IMR-90 (cell line): Measurements from ENCODE around the gene PLA2G2C. TPM values are rescaled to one million over a fixed set of nuclear protein-coding genes. Genes with fewer than 3 reads are reported as not detected.

Experiments used
- ATAC-seq: fragments of 200-7000 bp; cut with Tn5 transposase; 2 replicates; pipeline ENCODE4 v1.9.1; 2020; ENCODE audit warnings: low read depth, mild to moderate bottlenecking, moderate library complexity
- BruUV-seq: library from RNA; stranded (reverse); fragments of 400-500 nt; replicated peaks from 2 replicates; lab custom pipeline; 2021; lab: Mats Ljungman, UMichigan
- CTCF ChIA-PET: fragments of 300-600 bp; formaldehyde crosslinking; extraction: SDS; loops from one replicate; lab custom pipeline; 2021; ENCODE audit warnings: antibody characterized with exemption; lab: Yijun Ruan, JAX
- POLR2A ChIA-PET: fragments of 300-600 bp; sonication (Branson Sonifier 250); formaldehyde crosslinking; loops from one replicate; lab custom pipeline; 2022; ENCODE audit warnings: antibody characterized with exemption; ENCODE audit not compliant: unreplicated experiment; lab: Charles Lee
- DNase-seq: peaks from one replicate; pipeline ENCODE4 v3.0.0; 2013
- H2AFZ ChIP-seq: replicated peaks from 2 replicates; pipeline ENCODE3; 2013; ENCODE audit warnings: low read length, mild to moderate bottlenecking; ENCODE audit not compliant: poor library complexity
- H2AK5ac ChIP-seq: 2 replicates; pipeline ENCODE4 v1.6.1; 2013; ENCODE audit warnings: low read depth, low read length, inconsistent platforms
- H2AK9ac ChIP-seq: replicated peaks from 2 replicates; pipeline ENCODE3; 2013; ENCODE audit warnings: mild to moderate bottlenecking, low read depth, low read length, moderate library complexity; ENCODE audit not compliant: poor library complexity
- H2BK120ac ChIP-seq: 2 replicates; pipeline ENCODE4 v1.6.1; 2013; ENCODE audit warnings: low read depth, low read length, inconsistent platforms
- H2BK15ac ChIP-seq: 3 replicates; pipeline ENCODE4 v1.6.1; 2013; ENCODE audit warnings: low read depth, low read length, inconsistent platforms
- H2BK20ac ChIP-seq: 2 replicates; pipeline ENCODE4 v1.6.1; 2013; ENCODE audit warnings: low read depth, mild to moderate bottlenecking, inconsistent platforms, low read length, moderate library complexity
- H2BK5ac ChIP-seq: 2 replicates; pipeline ENCODE4 v1.6.1; 2013; ENCODE audit warnings: mild to moderate bottlenecking, low read depth, low read length, inconsistent platforms; ENCODE audit not compliant: poor library complexity, severe bottlenecking
- H3K14ac ChIP-seq: replicated peaks from 2 replicates; pipeline ENCODE4 v1.6.1; 2013; ENCODE audit warnings: low read depth, low read length, inconsistent platforms
- H3K18ac ChIP-seq: 2 replicates; pipeline ENCODE4 v1.6.1; 2013; ENCODE audit warnings: low read depth, low read length, control low read depth
- H3K23ac ChIP-seq: 2 replicates; pipeline ENCODE4 v1.6.1; 2013; ENCODE audit warnings: low read depth, low read length, inconsistent platforms
- H3K27ac ChIP-seq: 2 replicates; pipeline ENCODE4 v1.5.1; 2013; ENCODE audit warnings: mild to moderate bottlenecking, control low read depth, low read length; ENCODE audit not compliant: insufficient read depth
- H3K27me3 ChIP-seq: 2 replicates; pipeline ENCODE4 v1.6.1; 2013; ENCODE audit warnings: low read length; ENCODE audit not compliant: control insufficient read depth, insufficient read depth
- H3K36me3 ChIP-seq: 2 replicates; pipeline ENCODE4 v1.6.1; 2013; ENCODE audit warnings: low read length, mixed read lengths; ENCODE audit not compliant: control insufficient read depth, insufficient read depth
- H3K4ac ChIP-seq: 2 replicates; pipeline ENCODE4 v1.6.1; 2013; ENCODE audit warnings: low read depth, low read length, inconsistent platforms
- H3K4me1 ChIP-seq: 2 replicates; pipeline ENCODE4 v1.6.1; 2013; ENCODE audit warnings: low read length, mixed read lengths; ENCODE audit not compliant: control insufficient read depth, insufficient read depth
- H3K4me2 ChIP-seq: 2 replicates; pipeline ENCODE4 v1.6.1; 2013; ENCODE audit warnings: low read depth, mild to moderate bottlenecking, control low read depth, low read length, moderate library complexity
- H3K4me3 ChIP-seq: 2 replicates; pipeline ENCODE4 v1.5.1; 2013; ENCODE audit warnings: low read depth, mild to moderate bottlenecking, control low read depth, low read length, moderate library complexity; ENCODE audit not compliant: insufficient read depth
- H3K56ac ChIP-seq: 2 replicates; pipeline ENCODE4 v1.6.1; 2013; ENCODE audit warnings: low read length, inconsistent platforms; ENCODE audit not compliant: insufficient read depth; ENCODE audit errors: extremely low read depth
- H3K79me1 ChIP-seq, 2 experiments: 2 replicates each; pipeline ENCODE4 v1.6.1; 2013; ENCODE audit warnings: low read length in 2 of 2, inconsistent platforms in 1 of 2, low read depth in 1 of 2
- H3K9ac ChIP-seq: 2 replicates; pipeline ENCODE4 v1.6.1; 2013; ENCODE audit warnings: low read depth, low read length, control low read depth
- H3K9me1 ChIP-seq: 2 replicates; pipeline ENCODE4 v1.6.1; 2013; ENCODE audit warnings: low read length, inconsistent platforms; ENCODE audit not compliant: insufficient read depth
- H3K9me3 ChIP-seq: 2 replicates; pipeline ENCODE4 v1.6.1; 2013; ENCODE audit warnings: low read length; ENCODE audit not compliant: control insufficient read depth, insufficient read depth
- H4K20me1 ChIP-seq: 2 replicates; pipeline ENCODE4 v1.6.1; 2013; ENCODE audit warnings: low read length, inconsistent platforms; ENCODE audit not compliant: insufficient read depth
- H4K5ac ChIP-seq: 2 replicates; pipeline ENCODE4 v1.6.1; 2013; ENCODE audit warnings: mild to moderate bottlenecking, low read depth, low read length, control low read depth
- H4K8ac ChIP-seq, 2 experiments: 2 replicates each; pipeline ENCODE4 v1.6.1; 2013; ENCODE audit warnings: low read depth in 2 of 2, low read length in 2 of 2, control low read depth in 1 of 2, inconsistent platforms in 1 of 2
- H4K91ac ChIP-seq: 2 replicates; pipeline ENCODE4 v1.6.1; 2013; ENCODE audit warnings: low read depth, low read length, inconsistent platforms; ENCODE audit not compliant: insufficient read depth
- BHLHE40 ChIP-seq: fragments of 150-350 bp; IDR thresholded peaks from 2 replicates; pipeline ENCODE4 v1.6.1; 2016; ENCODE audit warnings: mild to moderate bottlenecking, low read depth, low read length
- CEBPB ChIP-seq: IDR thresholded peaks from 2 replicates; pipeline ENCODE4 v1.6.1; 2012; ENCODE audit warnings: low read depth, low read length, improper control_type of control experiment
- CHD1 ChIP-seq: IDR thresholded peaks from 2 replicates; pipeline ENCODE4 v1.6.1; 2012; ENCODE audit warnings: low read depth, low read length, improper control_type of control experiment
- CTCF ChIP-seq: conservative IDR thresholded peaks from 2 replicates; pipeline ENCODE4 v1.5.1; 2012; ENCODE audit warnings: mild to moderate bottlenecking, low read depth, low read length, improper control_type of control experiment
- ELK1 ChIP-seq: fragments of 150-350 bp; IDR thresholded peaks from 2 replicates; pipeline ENCODE4 v1.6.1; 2016; ENCODE audit warnings: low read depth, mild to moderate bottlenecking, low read length, moderate library complexity, borderline replicate concordance
- FOS ChIP-seq: fragments of 150-350 bp; IDR thresholded peaks from 2 replicates; pipeline ENCODE4 v1.6.1; 2016; ENCODE audit warnings: low read depth, low read length
- MAFK ChIP-seq: IDR thresholded peaks from 2 replicates; pipeline ENCODE4 v1.6.1; 2012; ENCODE audit warnings: low read depth, low read length, improper control_type of control experiment
- MAZ ChIP-seq: IDR thresholded peaks from 2 replicates; pipeline ENCODE4 v1.6.1; 2012; ENCODE audit warnings: low read depth, mild to moderate bottlenecking, low read length, improper control_type of control experiment, moderate library complexity, borderline replicate concordance
- MXI1 ChIP-seq: IDR thresholded peaks from 2 replicates; pipeline ENCODE4 v1.6.1; 2012; ENCODE audit warnings: low read depth, mild to moderate bottlenecking, low read length, moderate library complexity, borderline replicate concordance
- NFE2L2 ChIP-seq: fragments of 150-350 bp; IDR thresholded peaks from 2 replicates; pipeline ENCODE4 v1.6.1; 2016; ENCODE audit warnings: low read depth, mild to moderate bottlenecking, low read length
- POLR2A ChIP-seq: IDR thresholded peaks from 2 replicates; pipeline ENCODE4 v1.6.1; 2012; ENCODE audit warnings: mild to moderate bottlenecking, low read depth, low read length
- RAD21 ChIP-seq: IDR thresholded peaks from 2 replicates; pipeline ENCODE4 v1.6.1; 2012; ENCODE audit warnings: low read length, improper control_type of control experiment
- RCOR1 ChIP-seq: IDR thresholded peaks from 2 replicates; pipeline ENCODE4 v1.6.1; 2012; ENCODE audit warnings: mild to moderate bottlenecking, low read length, improper control_type of control experiment; ENCODE audit not compliant: insufficient replicate concordance
- RFX5 ChIP-seq: IDR thresholded peaks from 2 replicates; pipeline ENCODE4 v1.8.0; 2012; ENCODE audit warnings: low read depth, mild to moderate bottlenecking, low read length, moderate library complexity
- USF2 ChIP-seq: fragments of 150-350 bp; IDR thresholded peaks from 2 replicates; pipeline ENCODE4 v1.6.1; 2017; ENCODE audit warnings: mild to moderate bottlenecking, antibody characterized with exemption, low read length, low read depth
- WGBS, 2 experiments: methylation state at CpG; one replicate each; pipeline versions ENCODE4 v1.1.5 to v1.1.7; 2013; ENCODE audit warnings: missing lambda C conversion rate in 2 of 2; ENCODE audit not compliant: insufficient read length in 1 of 2; ENCODE audit errors: extremely low coverage in 2 of 2; 5-methylcytosine and 5-hydroxymethylcytosine counted together
- dilution Hi-C: fragments of 300-500 bp; cut with HindIII; formaldehyde crosslinking; loops from one replicate; pipeline ENCODE4 v1.14.3; 2018; ENCODE audit warnings: low sequenced_read_pairs; ENCODE audit not compliant: unreplicated experiment
- in situ Hi-C: fragments of 300-500 bp; cut with MboI; formaldehyde crosslinking; loops from 3 replicates; pipeline ENCODE4 v1.14.3; 2019; ENCODE audit warnings: low sequenced_read_pairs, inconsistent platforms, mixed read lengths
- intact Hi-C: fragments of 100-400 bp; cut with micrococcal nuclease; formaldehyde crosslinking; loops from 2 replicates; pipeline ENCODE4 v1.10.0; 2022
- polyA plus RNA-seq, 3 experiments: library from polyadenylated mRNA; depleted of rRNA; stranded (reverse); fragments of >200 nt; gene quantifications; 2 replicates each; pipeline ENCODE4 v1.2.3, GENCODE V29; 2012; ENCODE audit warnings: low replicate concordance in 1 of 3
- total RNA-seq: library from RNA; depleted of rRNA; stranded (reverse); fragments of >200 nt; gene quantifications from 2 replicates; pipeline ENCODE4 v1.2.3, GENCODE V29; 2012

The PLA2G2C gene
- total and polyA plus RNA-seq, 2 of the 4 experiments (the other 2 are of a cell fraction): not detected

DNA sequence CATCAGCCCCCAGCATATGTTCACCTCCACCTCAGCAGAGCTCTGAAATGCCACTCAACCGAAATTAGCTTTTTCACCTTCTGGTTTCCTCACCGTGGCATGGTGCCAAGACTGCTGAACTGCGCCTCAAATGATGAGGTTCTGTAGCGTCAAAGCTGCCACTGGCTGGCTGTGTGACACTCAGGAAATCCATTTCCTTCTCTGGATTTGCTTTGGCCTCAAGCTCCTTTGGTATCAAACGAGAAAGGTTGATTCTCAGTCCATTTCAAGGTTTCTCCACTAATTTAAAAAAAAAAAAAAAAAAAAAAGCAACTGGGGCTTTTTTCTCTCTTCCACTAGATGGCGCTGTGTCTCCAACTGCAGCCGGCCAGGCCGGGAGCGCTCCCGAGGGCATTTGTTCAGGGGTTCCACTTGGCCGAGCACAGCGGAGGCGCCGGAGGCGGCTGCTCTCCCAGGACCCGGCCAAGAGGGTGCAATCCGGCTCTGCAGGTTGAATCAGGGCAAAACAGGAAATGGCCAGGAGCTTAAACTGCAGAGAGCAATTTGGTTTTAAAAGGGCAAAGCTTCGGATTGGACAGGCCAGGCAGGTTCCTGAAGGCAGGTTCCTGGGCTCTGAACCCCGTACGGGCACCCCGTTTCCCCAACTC lies 26.5 kb upstream of the PLA2G2C start:
- no peaks in the 10 kb centered on the region; the same call in 1 of the 2 replicates for H3K9me1 ChIP-seq
- H4K5ac ChIP-seq: no peak overlapping the region
- H4K20me1 ChIP-seq: no peaks in the 10 kb centered on the region
- no peak overlapping the region for H3K4me3 ChIP-seq
- POLR2A ChIA-PET: no interaction called here
- dilution Hi-C loops (no loop called here), intact Hi-C loops (loop anchor here (1.0 to 5.0 kb wide), 5 partner anchors 149 to 429 kb away; no protein-coding TSS in a partner anchor), in situ Hi-C loops (loop anchor here (5.0 to 25.0 kb wide), 2 partner anchors 279 to 424 kb away; partner anchors contain the start of gene PINK1)
- no peaks in the 10 kb centered on the region for H3K36me3 ChIP-seq
- no peak overlapping the region for H2BK15ac ChIP-seq
- H4K91ac ChIP-seq: no peak overlapping the region
- no peak overlapping the region for H2AK5ac ChIP-seq
- no peak overlapping the region for H2AK9ac ChIP-seq
- BruUV-seq: no TSS peak
- H3K56ac ChIP-seq: no peak overlapping the region
- H3K79me1 ChIP-seq: no peaks in the 10 kb centered on the region
- H4K8ac ChIP-seq: no peak overlapping the region
- peaks cover 24% of the 10 kb centered on the region for H3K27me3 ChIP-seq
- DNase-seq (peak; percentile 38), ATAC-seq (peak; percentile 94)
- H3K27ac ChIP-seq: no peak overlapping the region
- 27% methylated on average over 2 of the region's 21 CpGs; no CpG with 5 or more reads in 1 of the 2 experiments for WGBS, 2 experiments
- H3K9me3 ChIP-seq: no peaks in the 10 kb centered on the region
- H3K9ac ChIP-seq: no peak overlapping the region
- no peak overlapping the region for H2BK5ac ChIP-seq
- no peaks in the 10 kb centered on the region for H3K4me1 ChIP-seq
- H2AFZ ChIP-seq: peak overlapping the region; percentile 76
- no peak overlapping the region for H3K4me2 ChIP-seq
- CTCF ChIA-PET: interaction anchor here (0.6 to 1.5 kb wide), 15 partner anchors 8 to 487 kb away, joined by 3 to 6 read pairs (median 3); no protein-coding TSS in a partner anchor
- H2BK120ac ChIP-seq: no peak overlapping the region
- no peak overlapping the region for H3K18ac ChIP-seq
- H3K14ac ChIP-seq: no peak overlapping the region
- H2BK20ac ChIP-seq: no peak overlapping the region
- H3K4ac ChIP-seq: no peak overlapping the region
- H3K23ac ChIP-seq: no peak overlapping the region
- TF ChIP-seq MAZ (no peak), ELK1 (no peak), NFE2L2 (no peak), USF2 (no peak), BHLHE40 (no peak), POLR2A (no peak), CEBPB (no peak), CHD1 (no peak), RCOR1 (no peak), RAD21 (peak; percentile 77), MXI1 (no peak), FOS (no peak), MAFK (no peak), CTCF (peak; percentile 78), RFX5 (no peak)
